Neural progenitor cell (in vitro differentiated cells): ENCODE results near the gene DPYD. TPM values are rescaled to one million over a fixed set of nuclear protein-coding genes. Genes with fewer than 3 reads are reported as not detected.

ENCODE experiments used
- DNase-seq: peaks from one replicate; pipeline ENCODE4 v3.0.0-alpha.2; 2016; ENCODE audit warnings: low spot score
- H2AFZ ChIP-seq: fragments of 200-600 bp; sonication (generic); replicated peaks from 2 replicates; pipeline ENCODE4 v1.6.1; 2016; ENCODE audit warnings: antibody characterized with exemption
- H3F3A ChIP-seq: fragments of 200-600 bp; sonication (generic); 2 replicates; pipeline ENCODE4 v1.6.1; 2016; ENCODE audit warnings: antibody characterized with exemption, low read depth
- H3K27ac ChIP-seq: fragments of 200-600 bp; sonication (generic); 2 replicates; pipeline ENCODE4 v1.5.1; 2016; ENCODE audit warnings: mild to moderate bottlenecking
- H3K27me3 ChIP-seq: fragments of 200-600 bp; sonication (generic); 2 replicates; pipeline ENCODE4 v1.6.1; 2016; ENCODE audit warnings: mild to moderate bottlenecking, moderate library complexity
- H3K36me3 ChIP-seq: fragments of 200-600 bp; sonication (generic); 2 replicates; pipeline ENCODE4 v1.5.1; 2016
- H3K4me1 ChIP-seq: fragments of 200-600 bp; sonication (generic); 2 replicates; pipeline ENCODE4 v1.6.1; 2016; ENCODE audit warnings: mixed run types
- H3K4me2 ChIP-seq: fragments of 200-600 bp; sonication (generic); 2 replicates; pipeline ENCODE4 v1.6.1; 2016
- H3K4me3 ChIP-seq: fragments of 200-600 bp; sonication (generic); 2 replicates; pipeline ENCODE4 v1.5.1; 2016
- H3K79me2 ChIP-seq: fragments of 200-600 bp; sonication (generic); 2 replicates; pipeline ENCODE4 v1.6.1; 2016; ENCODE audit warnings: low read depth
- H3K9ac ChIP-seq: fragments of 200-600 bp; sonication (generic); 2 replicates; pipeline ENCODE4 v1.6.1; 2016
- H3K9me3 ChIP-seq: fragments of 200-600 bp; sonication (generic); 2 replicates; pipeline ENCODE4 v1.5.1; 2016; ENCODE audit warnings: low read depth
- H4K20me1 ChIP-seq: fragments of 200-600 bp; sonication (generic); 2 replicates; pipeline ENCODE4 v1.6.1; 2016; ENCODE audit warnings: low read depth
- H3K27ac Mint-ChIP-seq: 3 replicates; pipeline ENCODE4 v1.8.0; 2021; ENCODE audit warnings: mixed read lengths
- H3K27me3 Mint-ChIP-seq: 2 replicates; pipeline ENCODE4 v1.8.0; 2022; ENCODE audit warnings: low read depth, mild to moderate bottlenecking, inconsistent platforms, moderate library complexity, mixed read lengths; ENCODE audit not compliant: insufficient read depth
- H3K36me3 Mint-ChIP-seq: 3 replicates; pipeline ENCODE4 v1.8.0; 2021; ENCODE audit warnings: mixed read lengths
- H3K4me1 Mint-ChIP-seq: 3 replicates; pipeline ENCODE4 v1.8.0; 2021; ENCODE audit warnings: mixed read lengths
- H3K4me3 Mint-ChIP-seq: 3 replicates; pipeline ENCODE4 v1.8.0; 2021; ENCODE audit warnings: mild to moderate bottlenecking, moderate library complexity, mixed read lengths
- H3K9me3 Mint-ChIP-seq: 3 replicates; pipeline ENCODE4 v1.8.0; 2020; ENCODE audit warnings: mixed read lengths
- EZH2 ChIP-seq: fragments of 200-600 bp; sonication (generic); IDR thresholded peaks from 2 replicates; pipeline ENCODE4 v1.6.1; 2017; ENCODE audit warnings: antibody characterized with exemption, mild to moderate bottlenecking, moderate library complexity
- EZH2phosphoT487 ChIP-seq: fragments of 200-600 bp; sonication (generic); IDR thresholded peaks from 2 replicates; pipeline ENCODE4 v1.6.1; 2017; ENCODE audit warnings: antibody characterized with exemption
- total RNA-seq: library from RNA; depleted of rRNA; stranded (reverse); fragments of >200 nt; gene quantifications from 2 replicates; pipeline ENCODE4 v1.2.3, GENCODE V29; 2015; ENCODE audit warnings: low replicate concordance
- TF ChIP-seq, protein P1 (sequence below): fragments of 200-600 bp; sonication (generic); IDR thresholded peaks from 2 replicates; pipeline ENCODE4 v1.5.1; 2017; ENCODE audit warnings: antibody characterized with exemption, mild to moderate bottlenecking

The DPYD gene
- total RNA-seq, 1 donor from 2014 or later: 0.43 TPM

DNA sequence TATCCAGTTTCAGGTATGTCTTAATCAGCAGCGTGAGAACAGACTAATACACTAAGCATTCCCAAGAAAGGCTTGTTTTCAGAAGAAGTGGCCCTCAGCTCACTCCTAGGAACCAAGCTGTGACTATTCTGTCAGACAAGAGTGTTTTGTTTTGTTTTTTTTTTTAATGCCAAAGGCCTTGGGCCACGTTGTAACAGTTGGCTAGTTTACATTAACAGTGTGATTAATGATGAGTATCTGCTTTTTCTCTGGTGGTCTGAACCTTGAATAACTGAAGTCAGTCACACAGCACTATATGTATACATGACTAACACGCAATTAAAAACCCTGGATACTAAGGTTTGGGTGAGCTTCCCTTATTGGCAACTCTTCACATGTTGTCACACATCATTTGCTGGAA lies 21.9 kb downstream of the DPYD start:
- TF ChIP-seq EZH2: no peak
- TF ChIP-seq, protein P1, sequence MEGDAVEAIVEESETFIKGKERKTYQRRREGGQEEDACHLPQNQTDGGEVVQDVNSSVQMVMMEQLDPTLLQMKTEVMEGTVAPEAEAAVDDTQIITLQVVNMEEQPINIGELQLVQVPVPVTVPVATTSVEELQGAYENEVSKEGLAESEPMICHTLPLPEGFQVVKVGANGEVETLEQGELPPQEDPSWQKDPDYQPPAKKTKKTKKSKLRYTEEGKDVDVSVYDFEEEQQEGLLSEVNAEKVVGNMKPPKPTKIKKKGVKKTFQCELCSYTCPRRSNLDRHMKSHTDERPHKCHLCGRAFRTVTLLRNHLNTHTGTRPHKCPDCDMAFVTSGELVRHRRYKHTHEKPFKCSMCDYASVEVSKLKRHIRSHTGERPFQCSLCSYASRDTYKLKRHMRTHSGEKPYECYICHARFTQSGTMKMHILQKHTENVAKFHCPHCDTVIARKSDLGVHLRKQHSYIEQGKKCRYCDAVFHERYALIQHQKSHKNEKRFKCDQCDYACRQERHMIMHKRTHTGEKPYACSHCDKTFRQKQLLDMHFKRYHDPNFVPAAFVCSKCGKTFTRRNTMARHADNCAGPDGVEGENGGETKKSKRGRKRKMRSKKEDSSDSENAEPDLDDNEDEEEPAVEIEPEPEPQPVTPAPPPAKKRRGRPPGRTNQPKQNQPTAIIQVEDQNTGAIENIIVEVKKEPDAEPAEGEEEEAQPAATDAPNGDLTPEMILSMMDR: no peak
- TF ChIP-seq EZH2phosphoT487: no peak
- Histone ChIP-seq H3K79me2 (no peaks in the 10 kb centered on the region), H3K27me3 (no peaks in the 10 kb centered on the region), H3K9ac (no peak overlapping the region), H3K4me2 (no peak overlapping the region), H3K4me3 (no peak overlapping the region), H2AFZ (no peak overlapping the region), H3K9me3 (no peaks in the 10 kb centered on the region), H3K27ac (no peak overlapping the region), H3K4me1 (no peaks in the 10 kb centered on the region), H3K36me3 (no peaks in the 10 kb centered on the region), H3F3A (no peaks in the 10 kb centered on the region), H4K20me1 (no peaks in the 10 kb centered on the region)
- DNase-seq: no peak
- H3K4me1 Mint-ChIP-seq: no peaks in the 10 kb centered on the region
- H3K27ac Mint-ChIP-seq: no peak overlapping the region
- no peaks in the 10 kb centered on the region for H3K27me3 Mint-ChIP-seq
- peaks cover 2% of the 10 kb centered on the region for H3K36me3 Mint-ChIP-seq
- no peak overlapping the region for H3K4me3 Mint-ChIP-seq
- H3K9me3 Mint-ChIP-seq: peaks cover 7% of the 10 kb centered on the region

DNA sequence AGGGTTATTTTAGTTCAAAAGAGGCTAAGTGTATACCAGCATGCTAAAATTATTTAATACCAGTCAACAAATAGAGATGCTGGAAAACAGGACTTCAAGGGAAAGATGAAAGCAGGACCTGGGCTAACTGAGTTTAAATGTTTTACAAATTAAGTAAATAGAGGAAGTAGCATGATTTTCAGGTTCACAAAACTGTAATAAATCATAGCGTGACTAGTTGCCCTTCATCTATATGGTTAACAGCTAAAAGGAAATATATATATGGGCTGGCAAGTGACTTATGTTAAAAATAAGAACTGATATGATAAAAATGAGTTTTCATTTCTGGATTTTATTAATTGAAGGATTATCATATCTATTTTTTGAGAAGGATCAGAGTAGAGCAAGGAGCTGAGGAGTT lies 25.6 kb downstream of the DPYD start:
- Histone ChIP-seq H3K79me2 (no peaks in the 10 kb centered on the region), H2AFZ (no peak overlapping the region), H3K4me3 (no peak overlapping the region), H3K4me2 (no peak overlapping the region), H3K36me3 (no peaks in the 10 kb centered on the region), H3F3A (no peaks in the 10 kb centered on the region), H4K20me1 (no peaks in the 10 kb centered on the region), H3K27ac (no peak overlapping the region), H3K9ac (no peak overlapping the region), H3K9me3 (no peaks in the 10 kb centered on the region), H3K4me1 (no peaks in the 10 kb centered on the region), H3K27me3 (no peaks in the 10 kb centered on the region)
- Mint-ChIP-seq H3K4me1 (no peaks in the 10 kb centered on the region), H3K27ac (no peak overlapping the region), H3K27me3 (no peaks in the 10 kb centered on the region), H3K4me3 (no peak overlapping the region), H3K9me3 (peaks cover 7% of the 10 kb centered on the region), H3K36me3 (peaks cover 2% of the 10 kb centered on the region)
- DNase-seq: no peak
- TF ChIP-seq EZH2phosphoT487 (no peak), EZH2 (no peak)
- TF ChIP-seq, protein P1: no peak

DNA sequence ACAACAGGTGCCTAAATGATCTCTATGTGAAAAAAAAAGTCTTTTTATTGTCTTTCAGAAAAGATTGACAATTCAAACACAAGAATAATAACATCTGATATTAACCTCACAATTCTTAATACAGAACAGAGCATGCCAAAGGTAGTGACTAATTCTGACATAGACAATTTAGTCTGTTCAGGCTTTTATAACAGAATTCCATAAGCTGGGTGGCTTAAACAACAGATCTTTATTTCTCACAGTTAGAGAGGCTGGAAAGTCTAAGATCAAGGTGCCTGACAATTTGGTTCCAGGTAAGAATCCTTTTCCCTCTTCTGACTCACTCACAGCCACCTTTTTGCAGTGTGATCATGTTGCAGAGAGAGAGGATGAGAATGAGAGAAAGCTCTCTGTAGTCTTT lies 27.0 kb downstream of the DPYD start:
- Mint-ChIP-seq H3K9me3 (peaks cover 12% of the 10 kb centered on the region), H3K4me3 (no peak overlapping the region), H3K36me3 (peaks cover 2% of the 10 kb centered on the region), H3K27me3 (no peaks in the 10 kb centered on the region), H3K27ac (no peak overlapping the region), H3K4me1 (no peaks in the 10 kb centered on the region)
- H3K27me3 ChIP-seq: no peaks in the 10 kb centered on the region
- H3K79me2 ChIP-seq: no peaks in the 10 kb centered on the region
- no peak for DNase-seq
- H4K20me1 ChIP-seq: no peaks in the 10 kb centered on the region
- H3K4me1 ChIP-seq: no peaks in the 10 kb centered on the region
- H2AFZ ChIP-seq: no peak overlapping the region
- TF ChIP-seq EZH2phosphoT487 (no peak), EZH2 (no peak)
- TF ChIP-seq, protein P1: no peak
- no peak overlapping the region for H3K27ac ChIP-seq
- no peaks in the 10 kb centered on the region for H3F3A ChIP-seq
- no peaks in the 10 kb centered on the region for H3K36me3 ChIP-seq
- H3K9ac ChIP-seq: no peak overlapping the region
- H3K4me2 ChIP-seq: no peak overlapping the region
- no peaks in the 10 kb centered on the region for H3K9me3 ChIP-seq
- H3K4me3 ChIP-seq: no peak overlapping the region

DNA sequence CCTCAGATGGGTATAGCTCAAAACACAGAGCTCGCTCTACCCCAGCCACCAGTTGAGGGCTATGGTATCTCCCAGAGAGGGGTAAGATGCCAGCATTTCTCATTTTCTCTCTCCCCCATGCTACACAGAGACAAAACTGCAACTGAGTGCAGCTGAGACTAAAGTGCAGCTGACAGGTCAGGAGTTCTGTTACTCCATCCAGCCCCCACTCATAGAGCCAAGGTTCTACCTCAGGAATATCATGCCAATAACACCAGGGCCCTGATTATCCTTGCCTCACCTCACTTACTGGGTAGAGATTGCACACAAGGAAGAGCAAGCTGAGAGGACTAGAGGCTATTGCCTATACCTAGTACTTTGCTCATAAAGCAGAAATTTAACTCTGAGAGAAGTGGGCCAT lies 34.6 kb downstream of the DPYD start:
- TF ChIP-seq EZH2phosphoT487 (no peak), EZH2 (no peak)
- TF ChIP-seq, protein P1: no peak
- no peak overlapping the region for H3K4me3 ChIP-seq
- H3K27ac Mint-ChIP-seq: no peak overlapping the region
- no peaks in the 10 kb centered on the region for H3K9me3 ChIP-seq
- H4K20me1 ChIP-seq: no peaks in the 10 kb centered on the region
- H3K4me1 ChIP-seq: no peaks in the 10 kb centered on the region
- no peak overlapping the region for H3K9ac ChIP-seq
- no peaks in the 10 kb centered on the region for H3K4me1 Mint-ChIP-seq
- no peaks in the 10 kb centered on the region for H3K36me3 Mint-ChIP-seq
- H3F3A ChIP-seq: no peaks in the 10 kb centered on the region
- peaks cover 12% of the 10 kb centered on the region for H3K9me3 Mint-ChIP-seq
- H3K36me3 ChIP-seq: no peaks in the 10 kb centered on the region
- H3K27me3 ChIP-seq: no peaks in the 10 kb centered on the region
- no peaks in the 10 kb centered on the region for H3K79me2 ChIP-seq
- no peak overlapping the region for H3K4me3 Mint-ChIP-seq
- no peak overlapping the region for H3K4me2 ChIP-seq
- H2AFZ ChIP-seq: no peak overlapping the region
- DNase-seq: no peak
- H3K27me3 Mint-ChIP-seq: no peaks in the 10 kb centered on the region
- H3K27ac ChIP-seq: no peak overlapping the region
